Esophagus muscularis mucosa (tissue), 4 donors: ENCODE data around the gene HGD. TPM values are rescaled to one million over a fixed set of nuclear protein-coding genes. Genes with fewer than 3 reads are reported as not detected.

ENCODE experiments used
- DNase-seq: peaks from one replicate; pipeline ENCODE4 v3.0.0-alpha.2; 2017; ENCODE audit errors: extremely low spot score
- H3K27ac ChIP-seq, 4 donors: fragments of 200-600 bp; sonication (generic); replicated peaks in 1 of 4; 1 replicate in 3 of 4; 2 replicates in 1 of 4; pipeline ENCODE4 v1.5.1; 2016 to 2019; ENCODE audit warnings: mild to moderate bottlenecking in 1 of 4
- H3K27me3 ChIP-seq, 4 donors: fragments of 200-600 bp; sonication (generic); one replicate each; pipeline versions ENCODE4 v1.5.1 to v1.6.0; 2016 to 2019
- H3K36me3 ChIP-seq, 4 donors: fragments of 200-600 bp; sonication (generic); one replicate each; pipeline ENCODE4 v1.5.1; 2016 to 2019
- H3K4me1 ChIP-seq, 4 donors: fragments of 200-600 bp; sonication (generic); one replicate each; pipeline ENCODE4 v1.5.1; 2016 to 2019
- H3K4me3 ChIP-seq, 4 donors: fragments of 200-600 bp; sonication (generic); 1 replicate in 2 of 4; 2 replicates in 2 of 4; pipeline ENCODE4 v1.5.1; 2016 to 2019; ENCODE audit warnings: mild to moderate bottlenecking in 4 of 4, moderate library complexity in 1 of 4
- H3K9me3 ChIP-seq, 4 donors: fragments of 200-600 bp; sonication (generic); 1 replicate in 3 of 4; 2 replicates in 1 of 4; pipeline ENCODE4 v1.5.1; 2016 to 2019
- EP300 ChIP-seq: sonication (generic); formaldehyde crosslinking; IDR thresholded peaks from one replicate; pipeline ENCODE4 v1.6.1; 2017; ENCODE audit warnings: antibody characterized with exemption
- POLR2A ChIP-seq: fragments of 450-650 bp; IDR thresholded peaks from one replicate; pipeline ENCODE4 v1.6.1; 2017; ENCODE audit warnings: antibody characterized with exemption, moderate library complexity, mild to moderate bottlenecking, low read depth
- POLR2AphosphoS5 ChIP-seq, 2 donors: sonication (generic); formaldehyde crosslinking; IDR thresholded peaks; one replicate each; pipeline ENCODE4 v1.6.1; 2017; ENCODE audit warnings: antibody characterized with exemption in 2 of 2
- WGBS: methylation state at CpG from one replicate; pipeline ENCODE4 v1.1.5; 2018; 5-methylcytosine and 5-hydroxymethylcytosine counted together
- intact Hi-C: fragments of 100-400 bp; cut with DNase I; formaldehyde crosslinking; loops from one replicate; pipeline ENCODE4 v1.15.1; 2023
- total RNA-seq, 4 donors: library from RNA; depleted of rRNA; stranded (reverse); fragments of >200 nt; gene quantifications; one replicate each; pipeline versions ENCODE4 v1.1.0 to v1.2.1, GENCODE V29; 2016
- TF ChIP-seq, protein P1 (sequence below), 3 experiments: fragments of 200-600 bp in 2 of 3; fragments of 450-650 bp in 1 of 3; sonication (generic) in 2 of 3; IDR thresholded peaks; one replicate each; pipeline ENCODE4 v1.5.1; 2017 to 2019; ENCODE audit warnings: antibody characterized with exemption in 3 of 3, mild to moderate bottlenecking in 2 of 3, moderate library complexity in 1 of 3

Gene HGD
- total RNA-seq, 4 donors from 2014 or later: 0.69 TPM; not detected in 3

GRCh38 chr3:120699333-120699732 is 17.3 kb upstream of the HGD start:
- WGBS: 90% methylated on average over 3 of the region's 3 CpGs
- DNase-seq: no peak
- peaks cover 0 to 35% (median 11%) of the 10 kb centered on the region in 4 donors for H3K36me3 ChIP-seq
- TF ChIP-seq EP300 (no peak), POLR2A (no peak), POLR2AphosphoS5 (IDR thresholded peaks at IDR 0.05) (no peak)
- TF ChIP-seq, protein P1, sequence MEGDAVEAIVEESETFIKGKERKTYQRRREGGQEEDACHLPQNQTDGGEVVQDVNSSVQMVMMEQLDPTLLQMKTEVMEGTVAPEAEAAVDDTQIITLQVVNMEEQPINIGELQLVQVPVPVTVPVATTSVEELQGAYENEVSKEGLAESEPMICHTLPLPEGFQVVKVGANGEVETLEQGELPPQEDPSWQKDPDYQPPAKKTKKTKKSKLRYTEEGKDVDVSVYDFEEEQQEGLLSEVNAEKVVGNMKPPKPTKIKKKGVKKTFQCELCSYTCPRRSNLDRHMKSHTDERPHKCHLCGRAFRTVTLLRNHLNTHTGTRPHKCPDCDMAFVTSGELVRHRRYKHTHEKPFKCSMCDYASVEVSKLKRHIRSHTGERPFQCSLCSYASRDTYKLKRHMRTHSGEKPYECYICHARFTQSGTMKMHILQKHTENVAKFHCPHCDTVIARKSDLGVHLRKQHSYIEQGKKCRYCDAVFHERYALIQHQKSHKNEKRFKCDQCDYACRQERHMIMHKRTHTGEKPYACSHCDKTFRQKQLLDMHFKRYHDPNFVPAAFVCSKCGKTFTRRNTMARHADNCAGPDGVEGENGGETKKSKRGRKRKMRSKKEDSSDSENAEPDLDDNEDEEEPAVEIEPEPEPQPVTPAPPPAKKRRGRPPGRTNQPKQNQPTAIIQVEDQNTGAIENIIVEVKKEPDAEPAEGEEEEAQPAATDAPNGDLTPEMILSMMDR (IDR thresholded peaks at IDR 0.05): no peak
- H3K4me1 ChIP-seq: no peaks in the 10 kb centered on the region
- intact Hi-C loops: no loop called here
- no peaks in the 10 kb centered on the region for H3K27me3 ChIP-seq
- no peak overlapping the region for H3K4me3 ChIP-seq
- no peak overlapping the region for H3K27ac ChIP-seq
- H3K9me3 ChIP-seq: peaks cover 0 to 4% (median 0%) of the 10 kb centered on the region in 4 donors

DNA sequence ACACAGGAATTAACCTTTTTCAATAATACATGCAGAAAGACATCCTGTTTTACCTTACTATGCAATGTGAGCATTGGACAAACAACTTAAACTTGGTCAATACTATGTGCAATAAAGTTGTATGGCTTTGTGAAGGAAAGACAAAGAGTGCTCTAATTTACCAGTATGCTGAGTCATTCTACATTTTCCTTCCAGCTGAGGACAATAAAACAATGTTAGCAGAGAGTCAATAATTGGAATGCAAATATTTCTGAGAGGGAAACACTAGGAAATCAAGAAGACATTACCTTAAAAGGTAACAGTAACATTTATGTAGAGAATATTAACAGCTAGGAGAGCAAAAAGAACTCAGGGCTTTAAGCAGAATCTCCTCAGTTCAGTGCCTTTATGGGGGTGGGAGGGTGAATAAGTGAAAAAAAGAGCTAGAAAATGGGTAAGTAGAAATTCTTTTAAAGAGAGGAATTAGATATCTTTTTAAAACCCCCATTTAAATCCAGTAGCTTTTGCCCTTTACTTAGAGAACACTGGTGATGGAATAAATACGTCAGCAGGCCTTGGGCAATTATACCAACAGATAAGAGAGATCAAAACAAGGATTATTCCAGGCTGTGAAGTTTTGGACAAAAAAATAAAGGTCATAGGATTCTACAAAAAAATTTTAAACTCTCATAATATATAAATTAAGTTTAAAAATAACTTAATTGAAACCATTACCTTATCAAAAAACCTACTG is 11.6 kb upstream of the HGD start:
- intact Hi-C loops: no loop called here
- WGBS: 93% methylated on average over 1 of the region's 1 CpG
- Histone ChIP-seq H3K27me3 (no peaks in the 10 kb centered on the region), H3K4me1 (peaks cover 0 to 10% (median 3%) of the 10 kb centered on the region in 4 donors), H3K4me3 (no peak overlapping the region), H3K36me3 (peaks cover 0 to 28% (median 16%) of the 10 kb centered on the region in 4 donors), H3K27ac (no peak overlapping the region), H3K9me3 (no peaks in the 10 kb centered on the region)
- DNase-seq: no peak
- TF ChIP-seq POLR2A (no peak), POLR2AphosphoS5 (IDR thresholded peaks at IDR 0.05) (no peak), EP300 (no peak)
- TF ChIP-seq, protein P1 (IDR thresholded peaks at IDR 0.05): no peak

- Histone ChIP-seq H3K27ac (no peak overlapping the region), H3K4me3 (no peak overlapping the region), H3K27me3 (no peaks in the 10 kb centered on the region), H3K9me3 (no peaks in the 10 kb centered on the region), H3K36me3 (peaks cover 0 to 10% (median 5%) of the 10 kb centered on the region in 4 donors), H3K4me1 (peaks cover 0 to 10% (median 3%) of the 10 kb centered on the region in 4 donors)
- WGBS: 86% methylated on average over 3 of the region's 3 CpGs
- DNase-seq: no peak
- intact Hi-C loops: no loop called here
- TF ChIP-seq, protein P1 (IDR thresholded peaks at IDR 0.05): no peak
- no peak for TF ChIP-seq POLR2A
- TF ChIP-seq POLR2AphosphoS5 (IDR thresholded peaks at IDR 0.05): no peak
- no peak for TF ChIP-seq EP300
Measured at GRCh38 chr3:120689395-120689794, 7.4 kb upstream of the HGD start.

- DNase-seq: no peak
- peaks cover 0 to 3% (median 0%) of the 10 kb centered on the region in 4 donors for H3K4me1 ChIP-seq
- H3K27me3 ChIP-seq: no peaks in the 10 kb centered on the region
- no peak overlapping the region for H3K27ac ChIP-seq
- intact Hi-C loops: no loop called here
- H3K4me3 ChIP-seq: no peak overlapping the region
- TF ChIP-seq, protein P1 (IDR thresholded peaks at IDR 0.05): no peak
- TF ChIP-seq EP300 (no peak), POLR2A (no peak), POLR2AphosphoS5 (IDR thresholded peaks at IDR 0.05) (no peak)
- no peaks in the 10 kb centered on the region for H3K9me3 ChIP-seq
- H3K36me3 ChIP-seq: peaks cover 0 to 10% (median 5%) of the 10 kb centered on the region in 4 donors
Measured at GRCh38 chr3:120688121-120688520, 6.1 kb upstream of the HGD start.
